ENCODE results near the gene PTCHD4.
"Not testable (repeated sequence)": the region's sequence is repeated elsewhere in the genome, so short reads cannot be mapped to it uniquely, and the experiment has no call there.

Gene PTCHD4

DNA sequence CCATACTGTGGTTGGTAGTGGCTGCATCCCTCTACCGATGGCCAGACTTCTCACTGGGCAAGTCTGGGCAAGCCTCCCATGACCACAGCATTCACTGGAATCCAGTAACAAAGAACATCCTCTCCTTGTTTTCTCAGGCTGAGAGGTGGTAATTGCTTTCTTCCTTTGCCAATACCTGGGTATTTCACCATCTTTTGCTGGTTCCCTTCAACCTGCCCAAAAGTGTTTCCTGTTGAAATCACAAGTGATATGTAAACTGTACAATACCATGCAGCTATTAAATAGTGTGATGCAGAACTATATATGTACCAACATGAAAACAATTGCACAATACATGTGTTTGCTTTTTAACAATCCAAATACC lies at the start of gene PTCHD4:
PTCHD4 (minus strand) TSS at position 55 of the 364 bp plus-strand sequence. CDS start 42,240 bp downstream, outside the sequence.
- no peak for ATAC-seq

DNA sequence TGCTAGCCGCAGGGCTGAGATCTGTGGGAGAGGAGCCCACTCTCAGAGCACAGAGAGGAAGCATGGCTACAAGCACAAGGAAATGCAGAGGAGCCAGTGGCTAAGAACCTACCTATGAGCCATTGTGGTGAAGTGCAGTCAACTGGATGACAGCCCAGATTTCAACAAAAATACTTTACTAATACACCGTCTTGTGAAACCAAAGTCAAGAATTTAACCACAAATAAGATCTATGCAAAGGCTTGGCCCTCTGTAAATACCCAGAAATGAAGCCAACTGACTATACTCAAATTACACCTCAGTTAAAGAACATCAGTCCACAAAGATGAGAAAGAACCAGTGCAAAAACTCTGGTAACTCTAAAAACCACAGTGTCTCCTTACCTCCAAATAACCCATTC lies 40.1 kb upstream of the PTCHD4 start:
- ATAC-seq: no peak

DNA sequence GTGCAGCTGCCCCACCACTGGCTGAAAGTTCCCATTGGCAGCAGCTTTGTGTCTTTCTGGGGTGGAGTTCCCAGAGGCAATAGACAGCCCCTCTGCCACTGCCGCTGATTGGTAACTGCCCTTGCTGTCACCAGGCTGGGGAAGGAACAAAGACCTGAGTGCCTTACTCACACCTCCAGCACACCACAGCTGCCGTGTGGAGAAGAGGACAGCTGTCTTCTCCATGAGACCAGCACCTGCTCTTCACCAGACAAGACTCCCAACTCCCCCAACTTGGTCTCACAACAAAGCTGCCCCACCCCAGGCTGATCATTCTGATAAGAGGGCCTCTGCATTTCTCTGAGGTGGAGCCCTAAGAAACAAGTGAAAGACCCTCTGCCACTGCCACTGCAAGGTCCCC lies 39.7 kb upstream of the PTCHD4 start:
- ATAC-seq: no peak

DNA sequence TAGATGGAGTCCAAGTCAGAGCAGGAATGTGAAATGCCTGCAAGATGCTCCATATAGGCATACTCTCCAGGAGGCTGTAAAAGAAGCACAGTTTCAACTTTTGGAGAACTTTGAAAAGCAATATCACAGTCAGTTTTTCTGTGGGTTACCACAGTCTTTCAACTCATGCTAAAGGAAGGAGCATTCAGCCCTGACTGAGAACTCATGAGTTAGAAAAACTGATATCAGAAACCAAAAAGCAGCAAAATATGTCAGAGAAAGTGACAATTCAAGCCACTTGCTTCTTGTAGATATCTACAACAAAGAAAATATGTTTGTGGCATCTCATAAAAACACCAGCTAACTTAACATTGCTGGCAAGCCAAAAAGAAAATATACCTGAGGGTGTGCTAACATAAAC lies 36.1 kb upstream of the PTCHD4 start:
- ATAC-seq: no peak

DNA sequence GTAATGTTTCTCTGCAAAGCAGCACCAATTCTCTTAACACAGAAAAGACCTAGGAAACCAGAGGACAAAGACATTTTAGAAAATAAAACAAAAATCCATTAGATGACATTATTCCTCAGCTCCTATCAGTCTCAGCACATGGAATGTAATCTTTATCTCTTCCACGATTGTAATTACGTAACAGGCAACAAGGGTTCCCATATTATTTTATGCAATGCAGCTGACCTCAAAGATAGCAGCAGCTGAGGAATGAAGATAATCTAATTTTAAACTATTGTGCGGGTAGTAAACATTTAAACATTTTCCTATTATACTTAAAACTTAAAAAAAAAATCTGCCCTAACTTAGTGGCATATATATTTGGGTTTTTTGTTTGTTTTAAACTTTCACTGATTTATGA lies 33.0 kb upstream of the PTCHD4 start:
- ATAC-seq: no peak

DNA sequence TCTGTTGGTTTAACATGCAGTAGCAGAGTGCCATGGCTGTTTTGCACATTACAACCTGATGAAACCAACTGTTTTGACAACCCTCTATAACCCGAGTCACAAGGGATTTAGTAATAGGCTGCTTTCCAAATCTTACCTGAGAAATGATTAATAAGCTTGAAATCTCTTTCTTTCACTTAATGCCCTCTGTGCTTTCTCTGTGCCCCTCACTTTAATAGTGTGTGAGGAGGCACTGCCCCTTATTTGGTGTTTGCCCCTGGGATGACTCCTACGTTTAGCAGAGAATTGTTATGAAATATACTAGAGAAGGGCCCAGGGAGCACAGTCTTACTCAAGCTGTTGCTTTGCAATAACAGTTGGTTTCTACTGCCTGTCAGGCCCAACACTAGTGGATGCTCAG lies 31.0 kb upstream of the PTCHD4 start:
- no peak for ATAC-seq

DNA sequence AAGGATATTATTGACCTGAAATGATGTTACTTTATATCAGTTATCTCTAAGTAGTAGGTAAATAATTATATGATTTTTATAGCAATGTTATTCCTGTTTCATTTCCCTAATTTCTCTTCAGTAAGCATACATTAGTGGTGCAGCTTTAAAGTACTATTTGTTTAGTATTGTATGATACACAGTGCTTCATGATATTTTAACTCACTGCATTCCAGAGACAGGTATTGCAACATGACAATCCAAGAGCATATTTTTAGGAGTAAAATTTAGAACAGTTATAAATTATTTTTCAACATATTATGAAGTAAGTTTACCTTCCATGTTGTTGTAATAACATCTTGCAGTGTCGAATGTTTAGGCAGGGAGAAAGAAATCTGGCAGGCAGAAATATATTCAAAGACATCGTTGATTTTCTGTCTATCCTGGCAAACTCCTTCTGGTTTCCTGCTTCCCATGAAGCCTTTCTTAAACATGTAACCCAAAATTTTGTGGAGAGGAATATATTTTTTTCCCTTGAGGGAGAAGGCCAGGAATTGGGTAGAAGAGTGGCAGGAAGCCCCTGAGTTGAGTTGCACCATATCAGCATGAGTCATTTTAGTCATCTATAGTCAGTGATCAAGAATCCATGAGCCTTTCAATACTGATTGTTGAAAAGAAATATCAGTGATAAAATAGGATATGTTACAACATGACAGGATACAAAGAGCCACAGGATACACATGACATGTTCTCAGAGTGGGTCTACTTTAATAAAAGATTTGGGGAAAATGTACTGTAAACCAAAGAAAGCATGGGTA lies 29.0 kb upstream of the PTCHD4 start:
- no peak for ATAC-seq

DNA sequence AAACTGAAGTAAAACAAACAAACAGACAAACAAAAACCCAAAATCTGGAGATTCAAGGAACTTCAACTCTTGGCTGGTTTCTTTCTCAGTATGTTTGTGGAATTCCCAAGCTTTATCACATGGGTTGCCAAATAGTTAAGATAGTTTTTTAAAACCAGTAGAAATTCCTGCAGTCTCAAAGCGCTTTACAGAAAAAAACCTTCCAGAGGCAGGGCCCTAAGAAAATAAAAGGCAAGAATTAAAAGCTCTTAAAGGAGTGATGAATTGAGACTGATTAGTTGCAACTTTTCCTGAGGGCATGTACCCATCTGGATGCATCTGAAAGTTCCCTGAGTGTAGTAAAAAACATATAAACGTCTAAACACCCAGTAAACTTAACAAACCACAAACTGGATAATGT lies 25.9 kb upstream of the PTCHD4 start:
- no peak for ATAC-seq

DNA sequence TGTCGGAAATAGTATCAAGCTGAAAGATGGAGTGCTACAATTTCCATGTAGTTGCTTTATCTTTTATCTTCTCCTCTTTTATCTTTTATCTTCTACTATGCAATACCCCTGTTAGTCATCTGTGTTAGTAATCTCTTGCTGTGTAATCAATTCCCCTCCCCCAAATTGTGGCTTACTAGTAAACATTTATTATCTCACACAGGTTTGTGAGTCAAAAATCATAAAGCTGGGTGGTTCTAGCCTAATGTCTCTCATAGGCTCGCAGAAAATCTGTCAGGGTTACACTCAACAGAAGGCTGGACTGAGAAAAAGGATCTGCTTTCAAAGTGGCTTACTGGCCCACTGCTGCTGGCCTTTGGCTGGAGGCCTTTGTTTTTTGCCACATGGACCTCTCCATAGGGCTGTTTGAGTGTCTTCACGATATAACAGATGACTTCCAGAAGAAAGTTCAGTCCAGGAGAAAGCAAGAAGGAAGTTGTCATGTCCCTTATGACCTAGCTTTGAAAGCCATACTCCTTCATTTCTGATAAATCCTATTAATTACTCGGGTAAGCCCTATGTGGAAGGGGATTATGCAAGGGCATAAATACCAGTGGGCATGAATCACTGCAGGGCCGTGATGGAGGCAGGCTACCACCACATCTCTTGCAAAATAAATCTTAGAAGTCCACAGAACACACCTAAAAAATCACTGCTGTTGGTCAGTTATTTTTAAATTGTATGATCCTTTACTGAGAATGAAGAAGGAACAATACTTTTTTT lies 24.5 kb upstream of the PTCHD4 start:
- no peak for ATAC-seq

DNA sequence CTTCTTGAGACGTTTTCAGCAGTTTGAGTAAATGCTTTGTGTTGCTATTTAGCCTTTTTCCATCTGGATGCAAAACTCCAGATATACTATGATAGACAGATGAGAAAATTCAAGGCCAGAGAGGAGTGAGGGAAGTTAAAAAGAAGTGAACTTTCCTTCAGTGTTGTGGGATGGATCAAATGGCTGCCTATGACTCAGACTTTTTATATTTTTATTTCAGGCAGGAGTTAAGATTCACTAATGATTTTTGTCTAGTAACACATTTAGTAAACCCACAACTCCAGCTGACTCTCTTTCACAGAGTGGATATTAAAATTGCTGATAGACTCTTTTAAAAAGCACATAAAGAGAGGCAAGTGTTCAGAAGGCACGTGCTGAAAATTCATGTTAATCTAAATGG lies 23.2 kb upstream of the PTCHD4 start:
- no peak for ATAC-seq

DNA sequence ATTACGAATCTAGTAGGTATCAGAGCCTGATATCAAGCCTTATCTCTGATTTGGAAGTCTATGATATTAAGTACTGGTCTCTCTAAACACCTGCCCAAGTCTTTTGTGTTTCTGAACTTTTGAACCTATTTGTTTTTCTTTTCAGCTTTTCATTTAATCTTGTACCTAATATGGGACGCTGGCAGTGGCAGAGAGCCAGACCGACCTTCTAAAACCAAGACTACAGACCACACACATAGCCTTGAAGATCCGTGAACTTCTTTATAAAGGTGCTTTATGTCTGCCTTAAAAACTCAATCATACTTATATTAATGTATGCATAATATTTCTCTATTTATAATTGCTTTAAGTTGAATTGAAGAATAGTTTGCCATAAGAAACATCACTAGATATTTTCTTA lies 12.6 kb upstream of the PTCHD4 start:
- ATAC-seq: no peak

DNA sequence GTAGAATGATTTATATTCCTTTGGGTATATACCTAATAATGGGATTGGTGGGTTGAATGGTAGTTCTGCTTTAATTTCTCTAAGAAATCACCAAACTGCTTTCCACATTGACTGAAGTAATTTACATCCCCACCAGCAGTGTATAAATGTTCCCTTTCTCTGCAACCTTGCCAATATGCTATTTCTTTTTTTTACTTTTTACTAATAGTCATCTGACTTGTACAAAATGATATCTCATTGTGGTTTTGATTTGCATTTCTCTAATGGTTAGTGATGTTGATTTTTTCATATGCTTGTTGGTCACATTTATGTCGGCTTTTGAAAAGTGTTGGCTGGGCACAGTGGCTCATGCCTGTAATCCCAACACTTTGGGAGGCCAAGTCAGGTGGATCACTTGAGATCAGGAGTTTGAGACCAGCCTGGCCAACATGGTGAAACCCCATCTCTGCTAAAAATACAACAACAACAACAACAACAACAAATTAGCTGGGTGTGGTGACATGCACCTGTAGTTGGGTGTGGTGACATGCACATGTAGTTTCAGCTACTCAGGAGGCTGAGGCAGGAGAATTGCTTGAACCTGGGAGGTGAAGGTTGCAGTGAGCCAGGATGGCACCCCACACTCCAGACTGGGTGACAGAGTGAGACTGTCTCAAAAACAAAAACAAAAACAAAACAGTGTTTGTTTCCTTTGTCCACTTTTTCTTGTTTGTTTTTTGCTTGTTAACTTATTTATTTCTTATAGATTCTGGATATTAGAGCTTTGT lies 11.2 kb upstream of the PTCHD4 start:
- not testable (repeated sequence) for ATAC-seq

DNA sequence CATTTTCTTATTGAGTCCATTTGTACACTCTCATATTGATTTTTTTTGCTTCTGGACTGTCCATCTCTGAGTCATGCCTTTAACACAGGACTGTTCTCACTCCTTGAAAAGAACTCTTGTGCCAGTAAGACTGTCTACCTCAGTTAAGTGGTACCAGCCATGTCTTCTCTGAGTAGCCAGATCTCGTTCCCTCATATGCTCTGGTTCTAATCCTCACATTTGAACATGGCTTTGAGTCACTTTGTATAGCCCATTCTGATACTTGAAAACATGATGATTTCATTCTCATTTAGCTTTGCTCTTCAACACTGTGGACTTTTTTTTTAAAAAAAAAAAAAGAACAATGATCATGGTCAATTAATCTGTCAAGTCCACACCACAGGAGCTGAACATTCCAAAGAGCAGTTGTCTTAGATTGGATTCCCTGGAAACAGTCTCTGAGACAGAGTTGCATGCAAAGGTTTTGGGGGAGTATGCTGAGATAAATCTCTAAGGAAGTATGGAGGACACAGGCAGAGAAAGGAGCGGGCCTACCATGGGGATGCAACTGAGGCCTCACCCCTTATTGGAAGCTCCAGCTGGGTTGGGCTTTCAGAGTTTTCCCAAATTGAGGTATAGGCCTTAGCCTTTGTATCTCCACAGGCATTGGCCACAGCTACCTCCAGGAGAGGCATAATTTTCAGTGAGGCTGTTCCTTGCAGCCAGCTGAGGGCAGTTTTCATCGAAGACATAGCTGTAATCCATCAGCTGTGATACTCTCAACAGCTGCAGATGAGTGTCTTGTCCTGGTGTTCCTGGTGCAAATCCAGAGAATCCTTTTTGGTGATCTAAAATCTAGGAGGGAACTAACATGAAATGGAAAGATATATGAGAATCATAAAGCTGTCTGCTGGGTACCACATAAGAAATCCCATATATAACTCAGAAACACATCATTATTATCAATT lies 6.0 kb upstream of the PTCHD4 start:
- ATAC-seq: no peak

DNA sequence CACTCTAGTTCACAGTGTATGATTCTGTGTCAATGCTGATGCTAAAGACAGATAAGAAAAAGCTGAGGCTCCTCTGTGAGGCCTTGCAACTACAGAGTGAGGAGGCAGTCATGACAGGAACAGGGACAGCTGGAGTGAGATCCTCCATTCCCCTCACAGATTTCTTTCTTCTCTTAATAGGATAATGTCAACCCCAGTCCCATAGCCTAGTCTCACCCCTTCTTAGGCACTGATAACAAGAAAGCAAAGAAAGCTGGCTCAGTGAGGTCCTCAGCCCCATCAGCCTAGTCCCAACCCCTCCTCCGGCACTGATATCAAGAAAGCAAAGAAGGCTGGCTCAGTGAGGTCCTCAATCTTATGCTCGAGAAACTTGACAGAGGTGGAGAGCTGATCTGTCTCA lies 2.1 kb upstream of the PTCHD4 start:
- no peak for ATAC-seq

DNA sequence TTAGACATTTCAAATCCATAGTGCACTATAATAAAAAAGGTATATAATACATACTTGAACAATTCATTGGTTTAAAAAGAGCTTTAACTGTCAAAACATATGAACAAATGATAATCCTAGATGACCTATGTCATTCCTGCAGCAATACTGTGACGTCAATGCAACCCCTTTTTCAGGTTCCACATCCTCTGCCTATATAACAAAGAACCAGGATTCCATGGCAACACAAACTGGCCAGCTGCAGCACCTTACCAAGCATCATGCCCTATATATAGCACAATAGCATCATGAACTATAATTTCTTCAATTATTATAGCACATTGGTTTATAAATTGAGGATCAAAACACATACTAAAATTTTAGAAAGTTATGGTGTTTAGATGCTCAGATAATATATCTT lies 578 bp upstream of the PTCHD4 start:
- no peak for ATAC-seq

DNA sequence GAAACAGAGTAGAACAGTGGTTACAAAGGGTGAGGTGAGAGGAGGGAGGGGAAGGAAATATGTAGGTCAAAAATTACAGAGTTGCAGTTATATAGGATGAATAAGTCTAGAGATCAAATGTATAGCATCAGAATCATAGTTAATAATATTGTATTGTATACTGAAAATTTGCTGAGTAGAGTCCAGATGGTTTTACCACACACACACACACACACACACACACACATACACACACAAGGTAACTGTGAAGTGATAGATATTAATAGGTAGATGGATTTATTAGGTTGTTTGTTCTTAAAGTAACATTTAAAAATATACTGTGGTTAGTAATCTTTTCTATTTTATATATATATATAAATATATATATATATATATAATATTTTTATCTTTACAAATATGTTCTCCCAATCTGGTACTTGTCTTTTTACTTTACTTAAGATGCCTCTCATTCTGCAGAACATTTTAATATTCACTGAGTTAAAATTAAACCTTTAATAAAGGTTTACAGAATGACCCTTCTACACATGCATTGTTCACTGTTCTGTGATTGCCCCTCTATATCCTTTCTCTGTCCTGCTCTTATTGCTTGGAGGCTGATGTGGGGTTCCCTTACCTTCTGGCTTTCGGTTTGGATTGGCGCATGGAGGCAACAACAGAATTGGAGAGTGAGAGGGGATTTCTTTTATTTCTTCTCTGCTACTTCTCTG lies 408 bp downstream of the PTCHD4 start:
- no peak for ATAC-seq

DNA sequence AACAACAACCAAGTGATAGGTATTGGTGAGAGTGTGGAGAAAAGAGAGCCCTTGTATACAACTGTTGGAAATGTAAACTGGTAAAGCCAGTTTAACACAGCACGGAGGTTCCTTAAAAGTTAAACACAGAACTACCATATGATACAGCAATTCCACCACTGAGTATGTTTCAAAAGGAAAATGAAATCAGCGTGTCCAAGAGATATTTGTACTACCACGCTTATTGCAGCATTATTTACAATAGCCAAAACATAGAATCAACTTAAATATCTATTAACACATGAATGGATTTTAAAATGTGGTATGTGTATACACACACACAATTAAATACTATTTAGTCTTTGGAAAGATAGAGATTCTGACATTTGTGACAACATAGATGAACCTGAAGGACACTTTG lies 1.1 kb downstream of the PTCHD4 start:
- no peak for ATAC-seq

DNA sequence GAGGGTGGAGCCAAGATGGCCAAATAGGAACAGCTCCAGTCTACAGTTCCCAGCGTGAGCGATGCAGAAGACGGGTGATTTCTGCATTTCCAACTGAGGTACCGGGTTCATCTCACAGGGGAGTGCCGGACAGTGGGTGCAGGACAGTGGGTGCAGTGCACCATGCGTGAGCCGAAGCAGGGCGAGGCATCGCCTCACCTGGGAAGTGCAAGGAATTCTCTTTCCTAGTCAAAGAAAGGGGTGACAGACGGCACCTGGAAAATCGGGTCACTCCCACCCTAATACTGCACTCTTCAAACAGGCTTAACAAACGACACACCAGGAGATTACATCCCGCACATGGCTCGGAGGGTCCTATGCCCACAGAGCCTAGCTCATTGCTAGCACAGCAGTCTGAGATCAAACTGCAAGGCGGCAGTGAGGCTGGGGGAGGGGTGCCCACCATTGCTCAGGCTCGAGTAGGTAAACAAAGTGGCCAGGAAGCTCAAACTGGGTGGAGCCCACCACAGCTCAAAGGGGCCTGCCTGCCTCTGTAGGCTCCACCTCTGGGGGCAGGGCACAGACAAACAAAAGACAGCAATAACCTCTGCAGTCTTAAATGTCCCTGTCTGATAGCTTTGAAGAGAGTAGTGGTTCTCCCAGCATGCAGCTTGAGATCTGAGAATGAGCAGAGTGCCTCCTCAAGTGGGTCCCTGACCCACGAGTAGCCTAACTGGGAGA lies 8.4 kb downstream of the PTCHD4 start:
- not testable (repeated sequence) for ATAC-seq

DNA sequence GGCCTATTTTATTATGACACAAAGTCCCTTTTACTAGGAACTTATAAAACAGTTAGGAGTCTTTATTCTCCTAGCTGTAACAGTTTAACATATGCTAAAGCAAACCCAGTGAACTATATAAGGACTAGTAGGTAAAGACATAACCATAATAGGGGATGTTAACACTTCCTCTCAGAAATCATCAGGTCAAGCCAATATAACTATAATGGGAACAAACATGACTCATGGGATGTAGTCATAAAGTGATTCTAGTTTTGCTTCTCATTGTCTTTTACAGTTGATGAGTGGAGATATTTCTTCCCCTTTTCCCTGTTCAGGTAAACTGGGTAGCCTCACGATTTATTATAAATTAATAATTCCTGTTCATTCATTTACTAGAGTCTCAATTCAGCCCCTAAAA lies 9.7 kb downstream of the PTCHD4 start:
- ATAC-seq: no peak

DNA sequence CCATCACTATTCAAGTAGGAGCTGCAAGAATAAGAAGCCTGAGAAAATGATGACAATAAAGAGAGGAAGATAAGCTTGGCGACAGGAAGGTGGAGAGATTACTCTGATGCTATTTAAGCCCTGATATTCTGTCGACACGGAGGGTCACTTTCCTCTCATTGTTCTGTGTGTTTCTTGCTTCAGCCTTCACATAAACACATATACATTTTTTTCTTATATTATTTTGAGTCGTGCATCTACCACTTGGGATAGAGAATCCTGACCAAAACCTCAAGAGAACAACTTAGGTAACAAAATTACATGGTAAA lies 10.5 kb downstream of the PTCHD4 start:
- ATAC-seq: no peak

All from activated CD4-positive, CD25-positive, alpha-beta regulatory T cell treated with anti-CD3 and anti-CD28 coated beads, Interleukin-2, amount 50 U/mL, for 24 hours (primary cell).